CD4-positive, alpha-beta memory T cell (primary cell): ENCODE results near the gene CYTL1. TPM values are rescaled to one million over a fixed set of nuclear protein-coding genes. Genes with fewer than 3 reads are reported as not detected.
"Not testable (repeated sequence)": the region's sequence is repeated elsewhere in the genome, so short reads cannot be mapped to it uniquely, and the experiment has no call there.

ENCODE experiments used
- CTCF ChIA-PET: fragments of 350-600 bp; sonication (Branson Sonifier 250); formaldehyde crosslinking; loops from one replicate; lab custom pipeline; 2021; ENCODE audit warnings: inconsistent platforms; ENCODE audit not compliant: partially characterized antibody; lab: Charles Lee
- POLR2A ChIA-PET: fragments of 350-600 bp; sonication (Branson Sonifier 250); formaldehyde crosslinking; loops from one replicate; lab custom pipeline; 2021; ENCODE audit not compliant: partially characterized antibody; lab: Charles Lee
- DNase-seq, 5 donors: peaks; one replicate each; pipeline versions ENCODE4 v3.0.0 to v3.0.0-alpha.2; 2020 to 2022; ENCODE audit warnings: mixed read lengths in 1 of 5
- H3K27ac ChIP-seq: one replicate; pipeline ENCODE4 v1.7.0; 2013; ENCODE audit warnings: low read depth, low read length
- H3K27me3 ChIP-seq: 2 replicates; pipeline ENCODE4 v1.7.0; 2013; ENCODE audit warnings: mild to moderate bottlenecking, low read length, moderate library complexity; ENCODE audit not compliant: insufficient read depth
- H3K36me3 ChIP-seq: 2 replicates; pipeline ENCODE4 v1.7.0; 2013; ENCODE audit warnings: mild to moderate bottlenecking, low read length, moderate library complexity; ENCODE audit not compliant: insufficient read depth
- H3K4me1 ChIP-seq: 2 replicates; pipeline ENCODE4 v1.7.0; 2013; ENCODE audit warnings: mild to moderate bottlenecking, low read length, moderate library complexity; ENCODE audit not compliant: insufficient read depth
- H3K4me3 ChIP-seq, 2 donors: one replicate each; pipeline ENCODE4 v1.7.0; 2013; ENCODE audit warnings: low read length in 2 of 2, mild to moderate bottlenecking in 1 of 2
- H3K9me3 ChIP-seq, 2 donors: one replicate each; pipeline ENCODE4 v1.7.0; 2013; ENCODE audit warnings: low read length in 2 of 2, control low read depth in 1 of 2; ENCODE audit not compliant: control insufficient read depth in 1 of 2
- H3K27ac Mint-ChIP-seq, 7 donors: one replicate each; pipeline ENCODE4 v1.8.0; 2020 to 2021; ENCODE audit warnings: mixed read lengths in 7 of 7, mild to moderate bottlenecking in 6 of 7, inconsistent platforms in 3 of 7, moderate library complexity in 3 of 7
- H3K27me3 Mint-ChIP-seq, 2 donors: one replicate each; pipeline ENCODE4 v1.8.0; 2020 to 2021; ENCODE audit warnings: mixed read lengths in 2 of 2
- H3K36me3 Mint-ChIP-seq, 2 donors: one replicate each; pipeline ENCODE4 v1.8.0; 2020 to 2021; ENCODE audit warnings: mixed read lengths in 2 of 2, inconsistent platforms in 1 of 2, mild to moderate bottlenecking in 1 of 2
- H3K4me1 Mint-ChIP-seq, 4 donors: one replicate each; pipeline ENCODE4 v1.8.0; 2020 to 2021; ENCODE audit warnings: mixed read lengths in 4 of 4, mild to moderate bottlenecking in 1 of 4
- H3K4me3 Mint-ChIP-seq, 8 donors: one replicate each; pipeline ENCODE4 v1.8.0; 2020 to 2021; ENCODE audit warnings: mixed read lengths in 8 of 8, mild to moderate bottlenecking in 7 of 8, moderate library complexity in 6 of 8, inconsistent platforms in 3 of 8
- H3K9me3 Mint-ChIP-seq, 8 donors: one replicate each; pipeline ENCODE4 v1.8.0; 2020 to 2021; ENCODE audit warnings: mixed read lengths in 8 of 8, mild to moderate bottlenecking in 5 of 8, inconsistent platforms in 3 of 8, moderate library complexity in 1 of 8
- intact Hi-C: fragments of 100-400 bp; cut with micrococcal nuclease; formaldehyde crosslinking; loops from one replicate; pipeline ENCODE4 v1.15.1; 2023
- polyA plus RNA-seq, 2 donors: library from polyadenylated mRNA; unstranded; fragments of 300-500 nt; fragmentation: Illumina TruSeq; gene quantifications; one replicate each; pipeline ENCODE4 v1.2.3, GENCODE V29; 2021
- total RNA-seq, 2 experiments: library from RNA; stranded (reverse); gene quantifications; one replicate each; pipeline ENCODE4 v1.2.3, GENCODE V29; 2021

Gene CYTL1, protein sequence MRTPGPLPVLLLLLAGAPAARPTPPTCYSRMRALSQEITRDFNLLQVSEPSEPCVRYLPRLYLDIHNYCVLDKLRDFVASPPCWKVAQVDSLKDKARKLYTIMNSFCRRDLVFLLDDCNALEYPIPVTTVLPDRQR
- total RNA-seq (not detected), polyA plus RNA-seq (not detected)

DNA sequence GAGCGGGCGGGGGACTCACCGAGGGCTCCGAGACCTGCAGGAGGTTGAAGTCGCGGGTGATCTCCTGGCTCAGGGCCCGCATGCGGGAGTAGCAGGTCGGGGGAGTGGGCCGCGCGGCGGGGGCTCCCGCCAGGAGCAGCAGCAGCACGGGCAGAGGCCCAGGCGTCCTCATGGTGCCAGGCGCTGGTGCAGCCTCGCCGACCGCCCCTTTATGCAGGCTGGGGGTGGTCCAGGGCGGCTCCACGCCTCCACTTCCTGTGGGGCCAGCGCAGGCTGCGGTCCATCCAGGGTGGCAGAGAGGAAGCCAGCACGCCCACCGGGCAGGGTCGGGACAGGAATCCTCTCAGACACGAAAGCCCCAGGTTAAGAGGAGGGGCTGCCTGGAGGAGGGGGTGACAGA, at the start of gene CYTL1:
Gene CYTL1, minus strand, starts transcription at position 185 of the 400 bp plus-strand sequence. Its CDS starts 13 bp downstream, at position 172.
- no peak within 1 kb of the TSS for H3K4me3 Mint-ChIP-seq
- POLR2A ChIA-PET = no interaction called here
- no peaks in the 10 kb centered on the region for H3K27me3 ChIP-seq
- no peak for DNase-seq
- H3K9me3 Mint-ChIP-seq = peaks cover 0 to 3% (median 0%) of the 10 kb centered on the region in 8 donors
- no peak within 1 kb of the TSS for H3K27ac ChIP-seq
- H3K9me3 ChIP-seq = no peaks in the 10 kb centered on the region
- intact Hi-C loops = no loop called here
- H3K27me3 Mint-ChIP-seq = peaks cover 9 to 17% of the 10 kb centered on the region in 2 donors
- no peaks in the 10 kb centered on the region for H3K36me3 ChIP-seq
- no peak within 1 kb of the TSS for H3K4me3 ChIP-seq
- CTCF ChIA-PET = no interaction called here
- H3K4me1 Mint-ChIP-seq = no peaks in the 10 kb centered on the region
- H3K4me1 ChIP-seq = no peaks in the 10 kb centered on the region
- no peak within 1 kb of the TSS for H3K27ac Mint-ChIP-seq
- no peaks in the 10 kb centered on the region for H3K36me3 Mint-ChIP-seq

DNA sequence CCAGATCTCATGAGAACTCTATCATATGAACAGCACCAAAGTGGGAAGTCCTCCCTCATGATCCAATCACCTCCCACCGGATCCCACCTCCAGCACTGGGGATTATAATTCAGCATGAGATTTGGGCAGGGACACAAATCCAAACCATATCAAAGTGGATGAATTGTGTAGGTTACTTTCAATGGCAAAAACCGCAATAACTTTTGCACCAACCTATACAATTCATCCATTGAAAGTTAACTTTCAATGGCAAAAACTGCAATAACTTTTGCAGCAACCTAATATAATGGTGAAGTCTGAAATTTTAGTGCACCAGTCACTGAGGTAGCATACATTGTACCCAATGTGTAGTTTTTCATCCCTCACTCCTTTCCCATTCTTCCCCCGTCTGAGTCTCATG, 48.6 kb upstream of the CYTL1 start:
- no peaks in the 10 kb centered on the region for H3K36me3 ChIP-seq
- Mint-ChIP-seq H3K27me3 (peaks cover 3 to 6% of the 10 kb centered on the region in 2 donors), H3K36me3 (no peaks in the 10 kb centered on the region), H3K4me3 (no peak overlapping the region), H3K4me1 (no peaks in the 10 kb centered on the region), H3K9me3 (peaks cover 0 to 25% (median 10%) of the 10 kb centered on the region in 8 donors), H3K27ac (no peak overlapping the region)
- POLR2A ChIA-PET = no interaction called here
- H3K9me3 ChIP-seq = no peaks in the 10 kb centered on the region
- H3K4me1 ChIP-seq = no peaks in the 10 kb centered on the region
- no peaks in the 10 kb centered on the region for H3K27me3 ChIP-seq
- intact Hi-C loops = no loop called here
- CTCF ChIA-PET = no interaction called here
- no peak overlapping the region for H3K4me3 ChIP-seq
- no peak for DNase-seq
- no peak overlapping the region for H3K27ac ChIP-seq

DNA sequence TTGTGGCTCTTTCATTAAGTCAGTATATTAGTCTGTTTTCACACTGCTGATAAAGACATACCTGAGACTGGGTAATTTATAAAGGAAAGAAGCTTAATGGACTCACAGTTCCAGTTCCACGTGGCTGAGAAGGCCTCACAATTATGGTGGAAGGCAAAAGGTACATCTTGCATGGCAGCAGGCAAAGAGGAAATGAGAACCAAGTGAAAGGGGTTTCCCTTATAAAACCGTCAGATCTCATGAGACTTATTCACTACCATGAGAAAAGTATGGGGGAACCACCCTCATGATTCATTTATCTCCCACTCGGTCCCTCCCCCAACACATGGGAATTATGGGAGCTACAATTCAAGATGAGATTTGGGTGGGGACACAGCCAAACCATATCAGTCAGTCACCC, 47.7 kb upstream of the CYTL1 start:
- H3K36me3 ChIP-seq, H3K4me1 Mint-ChIP-seq, intact Hi-C loops, H3K4me1 ChIP-seq, H3K27me3 Mint-ChIP-seq, H3K4me3 ChIP-seq, DNase-seq, POLR2A ChIA-PET, H3K4me3 Mint-ChIP-seq, H3K27me3 ChIP-seq, H3K27ac ChIP-seq, H3K27ac Mint-ChIP-seq, H3K36me3 Mint-ChIP-seq, CTCF ChIA-PET, H3K9me3 ChIP-seq: not testable (repeated sequence)
- peaks cover 0 to 25% (median 10%) of the 10 kb centered on the region in 8 donors for H3K9me3 Mint-ChIP-seq

DNA sequence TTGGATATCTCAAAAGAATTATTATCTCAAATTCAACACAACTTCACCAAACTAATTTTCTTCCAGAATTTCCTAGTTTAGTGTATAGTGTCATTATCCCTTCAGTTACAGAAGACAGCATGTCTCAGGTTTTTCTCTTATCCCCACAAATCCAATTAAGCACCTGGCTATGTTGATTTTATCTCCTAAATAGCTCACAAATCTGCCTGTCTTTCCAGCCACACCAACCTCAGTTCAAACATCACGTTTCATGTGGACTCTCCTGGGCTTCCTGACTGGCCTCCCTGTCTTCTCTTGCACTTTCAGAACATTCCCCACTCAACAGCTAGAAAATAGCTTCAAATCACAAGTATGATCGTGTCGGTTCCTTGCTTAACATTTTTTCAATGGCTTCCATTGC, 46.8 kb upstream of the CYTL1 start:
- no peak overlapping the region for H3K4me3 Mint-ChIP-seq
- H3K9me3 Mint-ChIP-seq = peaks cover 0 to 25% (median 10%) of the 10 kb centered on the region in 8 donors

DNA sequence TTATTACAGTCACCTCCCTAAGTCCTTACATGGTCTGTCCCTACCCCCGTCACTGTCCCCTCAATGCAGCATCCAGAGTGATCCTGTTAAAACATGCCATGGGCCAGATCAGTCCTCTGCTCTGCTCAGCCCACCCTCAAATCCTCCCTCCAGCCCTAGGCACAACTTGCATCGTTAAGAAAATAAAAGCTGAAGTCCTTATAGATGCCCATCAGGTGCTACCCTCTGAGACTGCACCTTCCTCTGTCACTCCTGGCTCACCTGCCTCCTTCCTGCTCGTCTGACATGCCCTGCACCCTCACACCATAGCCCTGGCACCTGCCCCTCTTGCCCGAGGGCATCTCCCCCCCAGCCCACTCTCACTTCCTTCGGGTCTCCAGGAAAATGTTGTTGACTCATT, 36.2 kb upstream of the CYTL1 start:
- intact Hi-C loops = no loop called here
- Mint-ChIP-seq H3K27me3 (peaks cover 14 to 20% of the 10 kb centered on the region in 2 donors), H3K4me3 (no peak overlapping the region), H3K4me1 (peaks cover 3 to 20% (median 8%) of the 10 kb centered on the region in 4 donors), H3K9me3 (peaks cover 0 to 12% (median 3%) of the 10 kb centered on the region in 8 donors), H3K27ac (no peak overlapping the region), H3K36me3 (no peaks in the 10 kb centered on the region)
- ChIA-PET CTCF (no interaction called here), POLR2A (no interaction called here)
- no peaks in the 10 kb centered on the region for H3K27me3 ChIP-seq
- no peaks in the 10 kb centered on the region for H3K36me3 ChIP-seq
- H3K9me3 ChIP-seq = no peaks in the 10 kb centered on the region
- no peak overlapping the region for H3K27ac ChIP-seq
- H3K4me3 ChIP-seq = no peak overlapping the region
- peaks cover 7% of the 10 kb centered on the region for H3K4me1 ChIP-seq
- no peak for DNase-seq

More for the DNA sequence above, 46.8 kb upstream of the CYTL1 start:
- Histone ChIP-seq H3K4me3 (no peak overlapping the region), H3K36me3 (no peaks in the 10 kb centered on the region), H3K27me3 (no peaks in the 10 kb centered on the region), H3K4me1 (no peaks in the 10 kb centered on the region), H3K9me3 (no peaks in the 10 kb centered on the region), H3K27ac (no peak overlapping the region)
- Mint-ChIP-seq H3K4me1 (no peaks in the 10 kb centered on the region), H3K27ac (no peak overlapping the region), H3K36me3 (no peaks in the 10 kb centered on the region), H3K27me3 (peaks cover 5 to 6% of the 10 kb centered on the region in 2 donors)
- CTCF ChIA-PET = no interaction called here
- POLR2A ChIA-PET = no interaction called here
- DNase-seq = no peak
- intact Hi-C loops = no loop called here

DNA sequence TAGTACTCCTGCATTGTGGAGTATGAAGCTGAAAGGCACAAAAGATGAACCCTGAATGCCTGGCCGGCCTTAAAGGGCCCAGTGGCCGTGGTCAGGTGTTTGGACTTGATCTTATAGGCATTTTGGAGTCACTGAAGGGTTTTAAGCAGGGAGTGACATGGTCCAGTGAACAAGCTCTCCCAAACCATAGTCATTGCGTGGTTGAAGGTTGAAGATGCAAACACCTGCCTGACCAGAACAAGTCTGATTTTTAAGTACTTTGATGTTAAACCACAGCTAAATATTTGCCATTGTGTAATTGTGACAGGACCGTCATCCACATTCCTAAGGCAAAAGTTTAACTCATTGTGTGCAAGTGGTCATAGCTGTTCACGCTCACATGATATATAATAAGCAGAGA, 35.3 kb upstream of the CYTL1 start:
- H3K9me3 Mint-ChIP-seq = peaks cover 0 to 5% (median 0%) of the 10 kb centered on the region in 8 donors
- H3K36me3 Mint-ChIP-seq = no peaks in the 10 kb centered on the region
- H3K4me3 Mint-ChIP-seq = no peak overlapping the region
- intact Hi-C loops = no loop called here
- H3K27ac ChIP-seq = no peak overlapping the region
- peaks cover 9% of the 10 kb centered on the region for H3K4me1 ChIP-seq
- no peaks in the 10 kb centered on the region for H3K9me3 ChIP-seq
- H3K27me3 ChIP-seq = no peaks in the 10 kb centered on the region
- CTCF ChIA-PET = no interaction called here
- DNase-seq = no peak
- POLR2A ChIA-PET = interaction anchor here (0.5 kb wide), 1 partner anchor 18 kb away, joined by 3 read pairs; no protein-coding TSS in a partner anchor
- peaks cover 3 to 24% (median 10%) of the 10 kb centered on the region in 4 donors for H3K4me1 Mint-ChIP-seq
- peaks cover 19 to 24% of the 10 kb centered on the region in 2 donors for H3K27me3 Mint-ChIP-seq
- no peaks in the 10 kb centered on the region for H3K36me3 ChIP-seq
- no peak overlapping the region for H3K27ac Mint-ChIP-seq
- H3K4me3 ChIP-seq = no peak overlapping the region

DNA sequence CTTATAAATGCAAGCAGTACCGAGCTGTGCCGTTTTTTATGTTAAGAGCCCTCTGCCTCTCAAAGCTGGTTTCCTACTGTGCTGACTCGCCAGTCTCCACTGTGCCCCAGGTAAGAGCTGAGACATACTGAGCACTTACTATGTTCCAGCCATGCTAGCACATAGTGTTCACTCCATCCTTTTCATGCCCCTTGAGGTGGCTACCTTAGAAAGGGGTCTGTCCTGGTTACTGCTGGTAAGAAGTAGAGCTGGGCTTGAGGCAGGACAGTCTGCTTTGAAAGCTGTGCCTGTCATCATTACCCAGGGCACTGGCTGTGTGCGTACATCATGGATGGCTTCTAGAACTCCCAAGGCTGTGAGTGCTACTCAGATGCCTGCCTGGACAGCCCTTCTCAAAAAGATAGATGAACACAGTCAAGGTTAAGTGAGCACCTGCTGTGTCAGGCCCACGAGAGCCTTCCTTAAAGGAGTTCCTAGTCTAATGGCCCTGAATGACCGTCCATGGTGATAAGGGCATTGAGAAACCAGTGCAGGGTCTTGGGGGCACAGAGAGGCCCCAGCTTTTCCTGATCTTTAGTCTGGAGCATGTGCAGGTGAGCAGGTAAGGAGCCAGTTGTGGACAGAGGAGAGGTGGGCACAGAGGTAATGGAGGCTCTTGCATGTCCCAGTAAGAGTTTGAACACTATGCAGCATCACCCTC, 33.6 kb upstream of the CYTL1 start:
- POLR2A ChIA-PET = no interaction called here

More for the DNA sequence above, 33.6 kb upstream of the CYTL1 start:
- peaks cover 3 to 24% (median 10%) of the 10 kb centered on the region in 4 donors for H3K4me1 Mint-ChIP-seq
- intact Hi-C loops = no loop called here
- H3K9me3 ChIP-seq = no peaks in the 10 kb centered on the region
- H3K27me3 ChIP-seq = no peaks in the 10 kb centered on the region
- peaks cover 26 to 27% of the 10 kb centered on the region in 2 donors for H3K27me3 Mint-ChIP-seq
- H3K27ac ChIP-seq = no peak overlapping the region
- H3K36me3 ChIP-seq = no peaks in the 10 kb centered on the region
- no peak overlapping the region for H3K4me3 ChIP-seq
- H3K4me3 Mint-ChIP-seq = peak overlapping the region in 1 of 8 donors; percentile 35
- H3K36me3 Mint-ChIP-seq = no peaks in the 10 kb centered on the region
- no peak overlapping the region for H3K27ac Mint-ChIP-seq
- peaks cover 9% of the 10 kb centered on the region for H3K4me1 ChIP-seq
- DNase-seq = no peak
- CTCF ChIA-PET = no interaction called here
- H3K9me3 Mint-ChIP-seq = peaks cover 0 to 5% (median 0%) of the 10 kb centered on the region in 8 donors
